Measurements from ENCODE around the gene ZNF77. TPM values are rescaled to one million over a fixed set of nuclear protein-coding genes. Genes with fewer than 3 reads are reported as not detected.
"Not testable (repeated sequence)": the region's sequence is repeated elsewhere in the genome, so short reads cannot be mapped to it uniquely, and the experiment has no call there.

Gene ZNF77
- total RNA-seq, 1 donor from 2014 or later: 6.9 TPM

- FAIRE-seq (no peak), DNase-seq (ENCODE audit: low spot score in 2 of 2) (peak in 1 of 2 donors; percentile 38)
Measured at GRCh38 chr19:2923510-2923909, 21.3 kb downstream of the ZNF77 start.

GRCh38 chr19:2922987-2923386, 21.8 kb downstream of the ZNF77 start:
- FAIRE-seq: no peak
- DNase-seq (ENCODE audit: low spot score in 2 of 2): no peak

- DNase-seq (ENCODE audit: low spot score in 2 of 2): no peak
- no peak for FAIRE-seq
Measured at GRCh38 chr19:2917275-2918184, 27.2 kb downstream of the ZNF77 start.

GRCh38 chr19:2912306-2912705, 32.5 kb downstream of the ZNF77 start:
- FAIRE-seq: no peak
- DNase-seq (ENCODE audit: low spot score in 2 of 2): no peak

GRCh38 chr19:2906631-2907195, 38.1 kb downstream of the ZNF77 start:
- DNase-seq (ENCODE audit: low spot score in 2 of 2): no peak
- FAIRE-seq: no peak

- DNase-seq (ENCODE audit: low spot score in 2 of 2) (no peak), FAIRE-seq (no peak)
Measured at GRCh38 chr19:2905918-2906519, 38.8 kb downstream of the ZNF77 start.

- DNase-seq (ENCODE audit: low spot score in 2 of 2); FAIRE-seq: not testable (repeated sequence)
Measured at GRCh38 chr19:2903326-2903725, 41.4 kb downstream of the ZNF77 start.

GRCh38 chr19:2902590-2903218, 42.1 kb downstream of the ZNF77 start:
- FAIRE-seq (no peak), DNase-seq (ENCODE audit: low spot score in 2 of 2) (no peak)

- DNase-seq (ENCODE audit: low spot score in 2 of 2) (peak; percentile 99), FAIRE-seq (peak; percentile 96)
Measured at GRCh38 chr19:2900296-2901252, 44.2 kb downstream of the ZNF77 start, which contains the start of gene ZNF57. TSS of gene ZNF57 (plus strand) at chr19:2900928. CDS start at chr19:2901046, 118 bp downstream.

- no peak for FAIRE-seq
Measured at GRCh38 chr19:2896694-2897093, 48.1 kb downstream of the ZNF77 start.

GRCh38 chr19:2890531-2890930, 54.2 kb downstream of the ZNF77 start:
- not testable (repeated sequence) for DNase-seq (ENCODE audit: low spot score in 2 of 2); FAIRE-seq

More at GRCh38 chr19:2896694-2897093, 48.1 kb downstream of the ZNF77 start:
- DNase-seq (ENCODE audit: low spot score in 2 of 2): no peak

- DNase-seq (ENCODE audit: low spot score in 2 of 2) (peak in 1 of 2 donors; percentile 21), FAIRE-seq (no peak)
Measured at GRCh38 chr19:2888731-2889224, 56.0 kb downstream of the ZNF77 start.

GRCh38 chr19:2887391-2887914, 57.3 kb downstream of the ZNF77 start:
- peak; percentile 62 to 70 for DNase-seq (ENCODE audit: low spot score in 2 of 2)
- FAIRE-seq: no peak

- DNase-seq (ENCODE audit: low spot score in 2 of 2): no peak
- FAIRE-seq: no peak
Measured at GRCh38 chr19:2885736-2886135, 59.0 kb downstream of the ZNF77 start.

GRCh38 chr19:2883686-2884439, 60.9 kb downstream of the ZNF77 start:
- DNase-seq (ENCODE audit: low spot score in 2 of 2) (no peak), FAIRE-seq (no peak)
